AML-193 (cell line): ENCODE results near the gene HMBS.
"Not testable (repeated sequence)": the region's sequence is repeated elsewhere in the genome, so short reads cannot be mapped to it uniquely, and the experiment has no call there.

Experiments used
- DNase-seq, 2 experiments: peaks; one replicate each; lab custom pipeline; 2025; lab: John Stamatoyannopoulos, UW

HMBS gene

DNA sequence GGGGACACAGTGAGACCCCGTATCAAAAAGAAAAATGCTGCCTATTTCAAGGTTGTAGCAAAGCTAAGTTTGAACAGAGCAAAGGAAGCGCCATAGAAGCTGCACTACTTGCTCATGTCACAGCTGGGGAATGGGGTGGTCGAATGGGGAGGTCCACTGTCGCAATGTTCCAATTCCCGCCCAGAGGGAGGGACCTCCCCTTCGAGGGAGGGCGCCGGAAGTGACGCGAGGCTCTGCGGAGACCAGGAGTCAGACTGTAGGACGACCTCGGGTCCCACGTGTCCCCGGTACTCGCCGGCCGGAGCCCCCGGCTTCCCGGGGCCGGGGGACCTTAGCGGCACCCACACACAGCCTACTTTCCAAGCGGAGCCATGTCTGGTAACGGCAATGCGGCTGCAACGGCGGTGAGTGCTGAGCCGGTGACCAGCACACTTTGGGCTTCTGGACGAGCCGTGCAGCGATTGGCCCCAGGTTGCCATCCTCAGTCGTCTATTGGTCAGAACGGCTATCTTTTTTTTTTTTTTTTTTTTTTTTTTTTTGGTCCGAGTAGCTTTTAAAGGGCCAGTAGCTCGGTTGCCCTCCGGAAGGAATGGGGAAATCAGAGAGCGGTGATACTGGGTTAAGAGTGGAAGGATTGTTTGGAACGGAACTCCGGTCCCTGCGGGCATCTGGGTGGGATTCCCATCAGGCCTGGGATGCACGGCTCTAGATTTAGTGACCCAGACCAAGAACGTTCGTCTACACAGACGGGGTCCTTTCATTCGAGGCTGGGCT, at the start of gene HMBS:
Gene HMBS (plus strand): TSS at position 219 of the 774 bp plus-strand sequence. CDS start 153 bp downstream, at position 372.
- peak; percentile 90 to 92 for DNase-seq

GRCh38 chr11:119038884-119039283, 45.8 kb upstream of the HMBS start:
- DNase-seq, result no peak

- DNase-seq, result not testable (repeated sequence)
Measured at GRCh38 chr11:119039471-119039870, 45.2 kb upstream of the HMBS start.

- DNase-seq, result no peak
Measured at GRCh38 chr11:119041821-119042514, 42.7 kb upstream of the HMBS start.

- no peak for DNase-seq
Measured at GRCh38 chr11:119042927-119043326, 41.8 kb upstream of the HMBS start.

GRCh38 chr11:119044708-119045107, 40.0 kb upstream of the HMBS start:
- no peak for DNase-seq

GRCh38 chr11:119046489-119046888, 38.2 kb upstream of the HMBS start:
- DNase-seq, result no peak

DNA sequence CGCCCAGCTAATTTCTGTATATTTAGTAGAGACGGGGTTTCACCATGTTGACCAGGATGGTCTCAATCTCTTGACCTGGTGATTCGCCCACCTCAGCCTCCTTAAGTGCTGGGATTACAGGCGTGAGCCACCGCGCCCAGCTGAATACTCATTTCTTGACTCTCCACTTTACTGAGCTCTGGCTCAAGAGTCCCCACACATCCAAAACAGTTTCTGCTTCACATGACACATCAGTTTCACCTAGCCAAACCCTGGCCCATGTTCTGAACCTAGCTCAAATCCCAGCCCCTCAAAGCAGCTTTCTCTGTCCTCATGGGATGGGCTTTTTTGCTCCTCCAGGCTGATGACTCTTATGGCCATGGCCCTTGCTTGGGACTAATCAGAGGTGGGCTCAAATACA, 37.5 kb upstream of the HMBS start:
- DNase-seq, result no peak

- DNase-seq, result no peak
Measured at GRCh38 chr11:119048644-119049043, 36.0 kb upstream of the HMBS start.

DNA sequence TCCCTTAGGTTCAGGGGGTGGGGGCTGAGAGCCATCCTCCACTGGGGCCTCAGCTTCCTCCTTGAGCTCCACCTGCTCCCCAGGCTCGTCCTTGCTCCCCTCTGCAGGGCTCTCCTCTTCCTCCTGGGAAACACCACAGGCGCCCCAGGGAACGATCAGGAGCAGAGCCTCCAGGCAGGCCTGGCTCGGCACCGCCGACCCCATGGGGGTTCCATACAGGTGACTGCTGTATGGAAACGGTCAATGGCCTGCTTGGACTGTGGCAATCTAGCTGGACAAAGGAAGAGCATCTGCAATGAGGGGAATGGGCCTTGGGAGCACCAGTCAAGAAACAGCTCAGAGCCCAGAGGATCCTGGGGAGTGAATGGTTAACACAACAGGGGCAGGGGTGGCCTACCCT, 35.6 kb upstream of the HMBS start:
- DNase-seq, result no peak

DNA sequence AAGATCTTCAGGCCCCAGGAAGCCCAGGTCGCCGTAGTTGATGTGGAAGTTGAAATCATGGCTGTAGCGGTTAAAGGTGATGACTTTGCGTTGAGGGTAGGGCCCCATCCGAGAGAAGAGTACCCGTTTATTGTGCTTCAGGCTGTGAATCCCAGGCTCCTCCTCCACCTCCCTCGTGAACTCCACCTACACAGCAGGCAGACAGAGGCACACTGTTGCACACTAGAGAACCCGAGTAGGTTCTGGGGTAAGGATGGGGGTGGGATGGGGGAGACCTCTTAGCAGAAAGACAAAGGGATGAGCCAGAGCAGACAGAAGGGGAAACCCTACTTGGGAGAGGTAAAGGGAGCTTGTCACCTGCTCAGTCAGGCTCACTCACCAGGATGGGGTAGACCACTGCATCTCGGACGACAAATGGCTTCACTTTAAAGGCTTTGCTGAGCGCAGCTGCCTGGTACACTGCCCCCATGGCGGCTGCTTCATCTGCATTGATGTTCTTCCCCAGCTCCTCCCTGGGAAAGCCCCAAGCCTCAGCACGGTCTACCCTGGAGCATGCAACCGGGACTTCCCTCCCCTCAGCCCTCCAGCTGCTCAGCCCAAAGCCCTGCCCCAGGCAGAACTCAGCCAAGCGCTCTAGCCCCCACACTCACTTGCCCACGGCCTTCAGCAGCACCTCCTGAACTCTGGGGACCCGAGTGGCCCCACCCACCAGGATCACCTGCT, 33.1 kb upstream of the HMBS start:
- DNase-seq, result no peak

- DNase-seq, result no peak
Measured at GRCh38 chr11:119052163-119052814, 32.4 kb upstream of the HMBS start.

DNA sequence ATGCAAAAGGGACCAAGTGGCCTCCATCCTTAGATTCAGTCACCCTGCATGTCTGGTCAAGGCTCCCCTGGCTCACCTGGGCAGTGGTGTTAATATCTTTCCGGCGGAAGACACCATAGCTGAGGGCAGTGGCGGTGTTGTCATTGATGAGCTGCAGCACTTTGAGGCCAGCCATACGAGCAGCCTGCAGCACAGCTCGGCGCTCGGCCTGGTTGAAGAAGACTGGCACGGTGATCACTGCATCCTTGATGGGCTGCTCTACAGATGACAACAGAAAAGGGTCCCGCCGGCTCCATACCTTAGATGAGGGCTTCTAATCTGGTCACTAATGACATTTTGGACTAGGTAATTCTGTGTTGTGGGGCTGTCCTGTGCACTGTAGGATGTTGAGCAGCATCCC, 30.3 kb upstream of the HMBS start:
- DNase-seq, result no peak

DNA sequence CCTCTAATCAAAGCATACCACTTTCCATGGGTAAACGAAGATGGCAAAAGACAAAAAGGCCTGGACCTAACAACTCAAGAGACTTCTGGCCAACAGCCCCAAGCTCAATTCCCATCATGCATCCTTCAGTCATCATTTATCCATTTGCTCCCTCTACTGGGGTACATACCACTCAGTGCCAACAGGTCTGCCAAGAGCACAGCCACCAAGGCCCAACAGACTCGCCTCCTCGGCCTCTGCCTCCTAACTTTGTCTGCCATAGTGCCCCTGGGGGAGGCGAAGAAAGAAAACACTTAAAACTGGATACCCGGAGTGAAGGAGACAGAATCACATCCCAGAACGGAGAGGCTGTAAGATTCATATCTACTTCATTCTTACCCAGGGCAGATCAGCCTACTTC, 28.8 kb upstream of the HMBS start:
- peak; percentile 53 to 61 for DNase-seq

DNA sequence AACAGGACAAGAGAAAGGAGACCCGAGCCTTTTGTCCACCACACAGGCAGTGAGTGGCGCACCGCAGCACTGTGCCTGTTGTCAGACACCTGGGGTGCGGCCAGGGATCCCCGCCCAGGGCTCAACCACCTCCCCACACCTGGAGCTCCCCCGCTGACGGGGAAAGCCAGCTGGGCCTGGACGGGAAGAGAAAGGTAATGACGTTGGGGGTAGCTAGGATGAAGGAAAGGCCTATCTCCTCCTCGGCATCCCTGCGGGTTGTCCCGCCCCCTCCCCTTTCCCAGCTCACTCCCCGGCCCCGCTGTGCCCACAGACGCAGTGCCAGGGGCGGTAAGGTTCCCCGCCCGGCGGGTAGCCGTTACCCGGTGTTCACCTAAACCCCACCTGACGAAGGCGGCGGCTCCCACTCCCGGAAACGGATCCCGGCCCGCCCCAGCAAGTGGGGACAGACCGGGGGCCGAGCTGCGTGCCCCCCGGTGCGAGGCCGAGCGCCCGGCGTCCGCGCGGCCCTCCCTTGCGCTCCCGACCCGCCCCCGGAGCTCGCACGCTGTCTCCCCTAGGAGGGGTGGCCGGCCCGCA, 28.2 kb upstream of the HMBS start:
- no peak for DNase-seq

GRCh38 chr11:119057000-119057769, 27.5 kb upstream of the HMBS start, which contains the start of gene HYOU1:
TSS of gene HYOU1 (minus strand) at chr11:119057205. CDS start at chr11:119056160, 1,045 bp downstream.
- DNase-seq, result peak; percentile 90 to 96

DNA sequence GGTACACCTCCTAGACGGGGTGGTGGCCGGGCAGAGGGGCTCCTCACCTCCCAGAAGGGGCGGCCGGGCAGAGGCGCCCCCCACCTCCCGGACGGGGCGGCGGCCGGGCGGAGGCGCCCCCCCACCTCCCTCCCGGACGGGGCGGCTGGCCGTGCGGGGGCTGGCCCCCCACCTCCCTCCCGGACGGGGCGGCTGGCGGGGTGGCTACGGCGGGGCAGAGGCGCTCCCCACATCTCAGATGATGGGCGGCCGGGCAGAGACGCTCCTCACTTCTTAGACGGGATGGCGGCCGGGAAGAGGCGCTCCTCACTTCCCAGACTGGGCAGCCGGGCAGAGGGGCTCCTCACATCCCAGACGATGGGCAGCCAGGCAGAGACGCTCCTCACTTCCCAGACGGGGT, 25.6 kb upstream of the HMBS start:
- DNase-seq, result not testable (repeated sequence)

- DNase-seq, result no peak
Measured at GRCh38 chr11:119061256-119061655, 23.4 kb upstream of the HMBS start.

- no peak for DNase-seq
Measured at GRCh38 chr11:119062779-119063178, 21.9 kb upstream of the HMBS start.

- DNase-seq, result peak; percentile 64 to 68
Measured at GRCh38 chr11:119065369-119065768, 19.3 kb upstream of the HMBS start.
